HEK293 (cell line): ENCODE measurements around the gene LY6G6F.
A peak's percentile ranks its signal among the peaks of the same experiment; 100 is the strongest.

Experiments used
- EGR2 ChIP-seq: fragments of 450-650 bp; formaldehyde crosslinking; IDR thresholded peaks from 2 replicates; pipeline ENCODE4 v1.5.1; 2016; ENCODE audit warnings: low read depth, missing biosample characterization, missing genetic modification characterization
- FEZF1 ChIP-seq: fragments of 450-650 bp; formaldehyde crosslinking; IDR thresholded peaks from 2 replicates; pipeline ENCODE4 v1.5.1; 2016; ENCODE audit warnings: missing biosample characterization, missing genetic modification characterization
- HOXC10 ChIP-seq: sonication (generic); formaldehyde crosslinking; IDR thresholded peaks from 2 replicates; pipeline ENCODE4 v1.8.1; 2023; ENCODE audit warnings: mild to moderate bottlenecking, missing genetic modification reagents
- IKZF3 ChIP-seq: fragments of 450-650 bp; IDR thresholded peaks from 2 replicates; pipeline ENCODE4 v1.5.0; 2018; ENCODE audit warnings: missing biosample characterization, mild to moderate bottlenecking, missing genetic modification characterization, moderate library complexity
- KLF8 ChIP-seq: fragments of 450-650 bp; formaldehyde crosslinking; IDR thresholded peaks from 2 replicates; pipeline ENCODE4 v1.5.1; 2016; ENCODE audit warnings: missing biosample characterization, missing genetic modification characterization
- KLF9 ChIP-seq: fragments of 450-650 bp; formaldehyde crosslinking; IDR thresholded peaks from 2 replicates; pipeline ENCODE4 v1.5.1; 2016; ENCODE audit warnings: missing biosample characterization, missing genetic modification characterization, low read depth
- OSR2 ChIP-seq: fragments of 450-650 bp; formaldehyde crosslinking; IDR thresholded peaks from 2 replicates; pipeline ENCODE4 v1.5.1; 2016; ENCODE audit warnings: missing biosample characterization, missing genetic modification characterization
- PATZ1 ChIP-seq: fragments of 450-650 bp; formaldehyde crosslinking; IDR thresholded peaks from 2 replicates; pipeline ENCODE4 v1.5.1; 2016; ENCODE audit warnings: missing biosample characterization, missing genetic modification characterization
- SCRT1 ChIP-seq: fragments of 450-650 bp; formaldehyde crosslinking; IDR thresholded peaks from 2 replicates; pipeline ENCODE4 v1.5.1; 2016; ENCODE audit warnings: missing biosample characterization, missing genetic modification characterization, borderline replicate concordance
- SP2 ChIP-seq: fragments of 450-650 bp; formaldehyde crosslinking; IDR thresholded peaks from 2 replicates; pipeline ENCODE4 v1.5.1; 2016; ENCODE audit warnings: missing biosample characterization, missing genetic modification characterization
- SP3 ChIP-seq: fragments of 450-650 bp; formaldehyde crosslinking; IDR thresholded peaks from 2 replicates; pipeline ENCODE4 v1.5.1; 2016; ENCODE audit warnings: missing biosample characterization, missing genetic modification characterization
- ZBTB17 ChIP-seq: fragments of 450-650 bp; formaldehyde crosslinking; IDR thresholded peaks from 2 replicates; pipeline ENCODE4 v1.5.1; 2016; ENCODE audit warnings: missing biosample characterization, missing genetic modification characterization
- ZBTB21 ChIP-seq: fragments of 450-650 bp; formaldehyde crosslinking; IDR thresholded peaks from 2 replicates; pipeline ENCODE4 v1.5.1; 2017; ENCODE audit warnings: missing biosample characterization, missing genetic modification characterization
- ZBTB48 ChIP-seq: fragments of 450-650 bp; formaldehyde crosslinking; IDR thresholded peaks from 2 replicates; pipeline ENCODE4 v1.5.1; 2016; ENCODE audit warnings: missing biosample characterization, missing genetic modification characterization
- ZBTB6 ChIP-seq: fragments of 450-650 bp; formaldehyde crosslinking; IDR thresholded peaks from 2 replicates; pipeline ENCODE4 v1.5.1; 2017; ENCODE audit warnings: missing biosample characterization, missing genetic modification characterization
- ZNF10 ChIP-seq: fragments of 450-650 bp; formaldehyde crosslinking; IDR thresholded peaks from 2 replicates; pipeline ENCODE4 v1.5.1; 2017; ENCODE audit warnings: missing biosample characterization, missing genetic modification characterization
- ZNF202 ChIP-seq: fragments of 450-650 bp; formaldehyde crosslinking; IDR thresholded peaks from 2 replicates; pipeline ENCODE4 v1.5.1; 2016; ENCODE audit warnings: missing biosample characterization, missing genetic modification characterization, borderline replicate concordance
- ZNF26 ChIP-seq: fragments of 450-650 bp; formaldehyde crosslinking; IDR thresholded peaks from 2 replicates; pipeline ENCODE4 v1.5.1; 2016; ENCODE audit warnings: missing biosample characterization, missing genetic modification characterization
- ZNF302 ChIP-seq: fragments of 450-650 bp; formaldehyde crosslinking; IDR thresholded peaks from 2 replicates; pipeline ENCODE4 v1.5.1; 2016; ENCODE audit warnings: missing biosample characterization, missing genetic modification characterization, low read depth
- ZNF324 ChIP-seq: fragments of 450-650 bp; formaldehyde crosslinking; IDR thresholded peaks from 2 replicates; pipeline ENCODE4 v1.5.1; 2016; ENCODE audit warnings: missing biosample characterization, missing genetic modification characterization
- ZNF335 ChIP-seq: fragments of 450-650 bp; formaldehyde crosslinking; conservative IDR thresholded peaks from 2 replicates; pipeline ENCODE4 v1.5.1; 2016; ENCODE audit warnings: missing biosample characterization, missing genetic modification characterization
- ZNF433 ChIP-seq: fragments of 450-650 bp; formaldehyde crosslinking; IDR thresholded peaks from 2 replicates; pipeline ENCODE4 v1.5.1; 2016; ENCODE audit warnings: missing biosample characterization, missing genetic modification characterization, low read depth
- ZNF501 ChIP-seq: fragments of 450-650 bp; formaldehyde crosslinking; IDR thresholded peaks from 2 replicates; pipeline ENCODE4 v1.5.1; 2016; ENCODE audit warnings: missing biosample characterization, missing genetic modification characterization
- ZNF549 ChIP-seq: fragments of 450-650 bp; IDR thresholded peaks from 2 replicates; pipeline ENCODE4 v1.5.1; 2018; ENCODE audit warnings: missing biosample characterization, missing genetic modification characterization, mild to moderate bottlenecking, inconsistent platforms, moderate library complexity
- ZNF555 ChIP-seq: fragments of 450-650 bp; formaldehyde crosslinking; conservative IDR thresholded peaks from 2 replicates; pipeline ENCODE4 v1.5.1; 2017; ENCODE audit warnings: missing biosample characterization, mild to moderate bottlenecking, missing genetic modification characterization, inconsistent platforms
- ZNF621 ChIP-seq: fragments of 450-650 bp; formaldehyde crosslinking; IDR thresholded peaks from 2 replicates; pipeline ENCODE4 v1.5.1; 2017; ENCODE audit warnings: missing biosample characterization, missing genetic modification characterization
- ZNF658 ChIP-seq: fragments of 450-650 bp; formaldehyde crosslinking; IDR thresholded peaks from 2 replicates; pipeline ENCODE4; 2016; ENCODE audit warnings: missing biosample characterization, missing genetic modification characterization
- ZNF692 ChIP-seq: fragments of 450-650 bp; formaldehyde crosslinking; IDR thresholded peaks from 2 replicates; pipeline ENCODE4 v1.5.1; 2016; ENCODE audit warnings: missing biosample characterization, missing genetic modification characterization
- ZNF768 ChIP-seq: fragments of 450-650 bp; formaldehyde crosslinking; IDR thresholded peaks from 2 replicates; pipeline ENCODE4 v1.5.1; 2018; ENCODE audit warnings: missing biosample characterization, mild to moderate bottlenecking, missing genetic modification characterization
- ZNF776 ChIP-seq: fragments of 450-650 bp; formaldehyde crosslinking; IDR thresholded peaks from 2 replicates; pipeline ENCODE4 v1.5.0; 2017; ENCODE audit warnings: missing biosample characterization, missing genetic modification characterization, borderline replicate concordance
- ZSCAN30 ChIP-seq: fragments of 450-650 bp; IDR thresholded peaks from 2 replicates; pipeline ENCODE4 v1.5.1; 2018; ENCODE audit warnings: missing biosample characterization, mild to moderate bottlenecking, missing genetic modification characterization, moderate library complexity
- ZSCAN4 ChIP-seq: fragments of 450-650 bp; formaldehyde crosslinking; IDR thresholded peaks from 2 replicates; pipeline ENCODE4 v1.5.1; 2017; ENCODE audit warnings: missing biosample characterization, missing genetic modification characterization

The LY6G6F gene

GRCh38 chr6:31739639-31740396 lies 33.2 kb downstream of the LY6G6F start, which contains the start of gene MSH5 (continued):
- TF ChIP-seq ZNF324, result peak; percentile 74
- peak; percentile 92 for TF ChIP-seq SP3 (tag by site-specific recombination)
- peak; percentile 9; the same call in 1 of the 2 replicates for TF ChIP-seq ZNF335
- no peak for TF ChIP-seq ZNF776 (tag by site-specific recombination)
- 0 out of 2 replicates have a peak, but pooled peaks have one; percentile 18 for TF ChIP-seq ZBTB6 (tag by site-specific recombination)
- no peak for TF ChIP-seq ZNF202 (tag by site-specific recombination)
- no peak for TF ChIP-seq ZNF549
- peak; percentile 51; the same call in 1 of the 2 replicates for TF ChIP-seq ZSCAN4 (tag by site-specific recombination)
- no peak for TF ChIP-seq ZNF555 (tag by site-specific recombination)
- TF ChIP-seq OSR2 (tag by site-specific recombination), result no peak
- TF ChIP-seq KLF8 (tag by site-specific recombination), result peak; percentile 93; the same call in 1 of the 2 replicates
- peak; percentile 97 for TF ChIP-seq SCRT1 (tag by site-specific recombination)
- TF ChIP-seq ZNF26 (tag by site-specific recombination), result no peak
- TF ChIP-seq ZBTB21, result peak; percentile 54; the same call in 1 of the 2 replicates
- TF ChIP-seq ZNF433 (tag by site-specific recombination), result no peak
- no peak for TF ChIP-seq ZNF658 (tag by site-specific recombination)
- peak; percentile 92 for TF ChIP-seq FEZF1
- TF ChIP-seq SP2, result peak; percentile 99
- TF ChIP-seq ZNF10 (tag by site-specific recombination), result no peak
- TF ChIP-seq ZNF692 (tag by site-specific recombination), result peak; percentile 71
- peak; percentile 73; the same call in 1 of the 2 replicates for TF ChIP-seq KLF9
- TF ChIP-seq ZBTB17, result peak; percentile 74; the same call in 1 of the 2 replicates
- peak; percentile 92; the same call in 1 of the 2 replicates for TF ChIP-seq HOXC10
- TF ChIP-seq ZSCAN30 (tag by site-specific recombination), result peak; percentile 72
- peak; percentile 95 for TF ChIP-seq ZBTB48 (tag by site-specific recombination)
- peak; percentile 94 for TF ChIP-seq IKZF3
- peak; percentile 91 for TF ChIP-seq EGR2
- peak; percentile 81 for TF ChIP-seq PATZ1
- no peak for TF ChIP-seq ZNF302 (tag by site-specific recombination)
- TF ChIP-seq ZNF501 (tag by site-specific recombination), result peak; percentile 65; the same call in 1 of the 2 replicates
- TF ChIP-seq ZNF768 (tag by site-specific recombination), result no peak
- no peak for TF ChIP-seq ZNF621 (tag by site-specific recombination)
